DOHH2 (cell line): ENCODE data around the gene SLC39A12.

Experiments used
- EZH2phosphoT487 ChIP-seq: fragments of 200-600 bp; sonication (generic); IDR thresholded peaks from 2 replicates; pipeline ENCODE4 v1.6.1; 2017; ENCODE audit warnings: borderline replicate concordance, mild to moderate bottlenecking, antibody characterized with exemption, low read length, moderate library complexity, mixed read lengths
- TF ChIP-seq, protein P1 (sequence below): fragments of 200-600 bp; sonication (generic); IDR thresholded peaks from one replicate; pipeline ENCODE4 v1.5.1; 2014; ENCODE audit warnings: antibody characterized with exemption, mild to moderate bottlenecking, low read depth, low read length; ENCODE audit not compliant: poor library complexity, severe bottlenecking

DNA sequence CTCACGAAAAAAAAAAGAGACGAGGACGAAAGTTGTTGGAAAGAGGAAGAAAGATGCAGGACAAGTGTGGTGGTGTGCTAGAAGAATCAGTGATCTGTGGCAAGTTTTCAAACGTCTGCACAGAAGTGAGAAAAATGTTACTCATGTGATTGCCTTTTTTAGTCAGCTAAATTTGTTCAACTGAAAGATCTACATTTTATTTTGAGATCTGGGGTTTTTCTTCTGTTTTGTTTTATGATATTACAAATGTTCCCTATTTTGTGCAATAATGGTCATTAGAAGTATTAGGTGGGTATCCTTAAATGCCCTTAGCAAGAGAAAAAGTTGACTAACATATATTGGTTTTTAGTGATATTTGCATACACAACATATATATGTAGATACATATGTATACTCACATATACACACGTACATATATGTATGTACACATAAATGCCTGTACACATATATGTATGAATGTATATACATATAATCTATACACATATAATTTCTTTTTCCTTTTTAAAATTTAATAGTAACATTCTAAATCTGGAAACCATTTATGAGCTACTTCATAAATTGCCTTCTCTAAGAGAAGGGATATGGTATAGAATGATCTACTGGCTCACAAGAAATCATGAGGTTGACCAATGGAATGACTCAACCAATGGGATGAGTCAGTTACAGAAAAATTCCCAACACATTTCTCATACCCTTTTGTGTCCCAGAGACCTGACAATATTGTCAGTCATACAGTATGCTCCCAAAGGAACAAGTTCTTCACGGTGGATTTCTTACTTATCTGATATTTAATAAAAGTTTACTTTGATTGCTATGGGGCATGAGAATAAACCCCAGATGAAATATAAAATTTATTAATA is 38.4 kb downstream of the SLC39A12 start:
- TF ChIP-seq, protein P1, sequence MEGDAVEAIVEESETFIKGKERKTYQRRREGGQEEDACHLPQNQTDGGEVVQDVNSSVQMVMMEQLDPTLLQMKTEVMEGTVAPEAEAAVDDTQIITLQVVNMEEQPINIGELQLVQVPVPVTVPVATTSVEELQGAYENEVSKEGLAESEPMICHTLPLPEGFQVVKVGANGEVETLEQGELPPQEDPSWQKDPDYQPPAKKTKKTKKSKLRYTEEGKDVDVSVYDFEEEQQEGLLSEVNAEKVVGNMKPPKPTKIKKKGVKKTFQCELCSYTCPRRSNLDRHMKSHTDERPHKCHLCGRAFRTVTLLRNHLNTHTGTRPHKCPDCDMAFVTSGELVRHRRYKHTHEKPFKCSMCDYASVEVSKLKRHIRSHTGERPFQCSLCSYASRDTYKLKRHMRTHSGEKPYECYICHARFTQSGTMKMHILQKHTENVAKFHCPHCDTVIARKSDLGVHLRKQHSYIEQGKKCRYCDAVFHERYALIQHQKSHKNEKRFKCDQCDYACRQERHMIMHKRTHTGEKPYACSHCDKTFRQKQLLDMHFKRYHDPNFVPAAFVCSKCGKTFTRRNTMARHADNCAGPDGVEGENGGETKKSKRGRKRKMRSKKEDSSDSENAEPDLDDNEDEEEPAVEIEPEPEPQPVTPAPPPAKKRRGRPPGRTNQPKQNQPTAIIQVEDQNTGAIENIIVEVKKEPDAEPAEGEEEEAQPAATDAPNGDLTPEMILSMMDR: no peak
- TF ChIP-seq EZH2phosphoT487: no peak
